ENCODE measurements around the gene HDAC3. TPM values are rescaled to one million over a fixed set of nuclear protein-coding genes. Genes with fewer than 3 reads are reported as not detected.

The HDAC3 gene
- polyA plus RNA-seq, 1 experiment, result 78.3 TPM

GRCh38 chr5:141623611-141624010, 13.0 kb downstream of the HDAC3 start:
- H3K9me3 ChIP-seq (ENCODE audit: control insufficient read depth, insufficient read depth, low read length), result no peaks in the 10 kb centered on the region; the same call in 1 of the 2 replicates
- H3K4me3 ChIP-seq (ENCODE audit: low read depth, low read length), result no peak overlapping the region
- no peak overlapping the region for H3K27ac ChIP-seq (ENCODE audit: low read depth, low read length)
- no peaks in the 10 kb centered on the region for H3K27me3 ChIP-seq (ENCODE audit: control insufficient read depth, insufficient read depth, low read length)
- TF ChIP-seq CTCF (IDR thresholded peaks at IDR 0.05; ENCODE audit: low read depth, low read length), result no peak
- ChIA-PET CTCF (interaction anchor here (0.7 to 19.3 kb wide), 2 partner anchors 32 to 34 kb away, joined by 3 to 465 read pairs; no protein-coding TSS in a partner anchor), POLR2A (interaction anchor here (0.6 kb wide), 1 partner anchor 31 kb away, joined by 3 read pairs; no protein-coding TSS in a partner anchor)
- no peak for DNase-seq (ENCODE audit: low read depth, low spot score)

- POLR2A ChIA-PET, result interaction anchor here (0.6 kb wide), 1 partner anchor 31 kb away, joined by 3 read pairs; no protein-coding TSS in a partner anchor
These were observed 13.5 kb downstream of the HDAC3 start for GRCh38 chr5:141623186-141623585.

GRCh38 chr5:141618804-141619554, 17.7 kb downstream of the HDAC3 start, which contains the start of gene DIAPH1:
DIAPH1 (minus strand) TSS chr5:141619000; CDS start chr5:141618914, 86 bp downstream.
- Histone ChIP-seq H3K27me3 (ENCODE audit: control insufficient read depth, insufficient read depth, low read length) (no peaks in the 10 kb centered on the region), H3K9me3 (ENCODE audit: control insufficient read depth, insufficient read depth, low read length) (no peaks in the 10 kb centered on the region; the same call in 1 of the 2 replicates), H3K4me3 (ENCODE audit: low read depth, low read length) (peak within 1 kb of the TSS; percentile 74), H3K27ac (ENCODE audit: low read depth, low read length) (peak within 1 kb of the TSS; percentile 47)
- peak; percentile 88 for DNase-seq (ENCODE audit: low read depth, low spot score)
- ChIA-PET POLR2A (interaction anchor here (0.6 to 1.9 kb wide), 6 partner anchors 10 to 922 kb away, joined by 3 to 34 read pairs (median 6); partner anchors contain the start of genes HDAC3 and RELL2), CTCF (interaction anchor here (0.5 to 19.3 kb wide), 36 partner anchors 8 to 434 kb away, joined by 3 to 465 read pairs (median 4); partner anchors contain the start of genes FCHSD1, HDAC3, RELL2 and RNF14)
- peak; percentile 99 for TF ChIP-seq CTCF (IDR thresholded peaks at IDR 0.05; ENCODE audit: low read depth, low read length)

More at GRCh38 chr5:141623186-141623585, 13.5 kb downstream of the HDAC3 start:
- CTCF ChIA-PET, result interaction anchor here (19.3 kb wide), 1 partner anchor 31 kb away, joined by 465 read pairs; no protein-coding TSS in a partner anchor
- no peak overlapping the region for H3K27ac ChIP-seq (ENCODE audit: low read depth, low read length)
- H3K27me3 ChIP-seq (ENCODE audit: control insufficient read depth, insufficient read depth, low read length), result no peaks in the 10 kb centered on the region
- no peaks in the 10 kb centered on the region; the same call in 1 of the 2 replicates for H3K9me3 ChIP-seq (ENCODE audit: control insufficient read depth, insufficient read depth, low read length)
- no peak overlapping the region for H3K4me3 ChIP-seq (ENCODE audit: low read depth, low read length)
- DNase-seq (ENCODE audit: low read depth, low spot score), result no peak
- no peak for TF ChIP-seq CTCF (IDR thresholded peaks at IDR 0.05; ENCODE audit: low read depth, low read length)

GRCh38 chr5:141618030-141618803, 18.4 kb downstream of the HDAC3 start:
- CTCF ChIA-PET, result interaction anchor here (0.5 to 19.3 kb wide), 31 partner anchors 9 to 433 kb away, joined by 3 to 465 read pairs (median 4); partner anchors contain the start of genes FCHSD1, HDAC3 and RELL2

More at GRCh38 chr5:141618030-141618803, 18.4 kb downstream of the HDAC3 start:
- no peak for DNase-seq (ENCODE audit: low read depth, low spot score)
- H3K27ac ChIP-seq (ENCODE audit: low read depth, low read length), result peak overlapping the region; percentile 47
- no peaks in the 10 kb centered on the region; the same call in 1 of the 2 replicates for H3K9me3 ChIP-seq (ENCODE audit: control insufficient read depth, insufficient read depth, low read length)
- peak overlapping the region; percentile 74 for H3K4me3 ChIP-seq (ENCODE audit: low read depth, low read length)
- no peak for TF ChIP-seq CTCF (IDR thresholded peaks at IDR 0.05; ENCODE audit: low read depth, low read length)
- no peaks in the 10 kb centered on the region for H3K27me3 ChIP-seq (ENCODE audit: control insufficient read depth, insufficient read depth, low read length)
- POLR2A ChIA-PET, result interaction anchor here (0.8 to 1.9 kb wide), 6 partner anchors 10 to 26 kb away, joined by 3 to 34 read pairs (median 6); partner anchors contain the start of genes HDAC3 and RELL2
